ENCODE measurements around the gene FGR. TPM values are rescaled to one million over a fixed set of nuclear protein-coding genes. Genes with fewer than 3 reads are reported as not detected.

The FGR gene
- total RNA-seq, 1 donor = 0.36 TPM

GRCh38 chr1:27574001-27574781 lies 60.8 kb downstream of the FGR start:
- peaks cover 65% of the 10 kb centered on the region for H4K20me1 ChIP-seq (ENCODE audit: insufficient read depth, low read length)
- H3K9me3 ChIP-seq (ENCODE audit: low read depth, low read length) = no peaks in the 10 kb centered on the region
- peak overlapping the region; percentile 9 for H3K4me2 ChIP-seq (ENCODE audit: insufficient read depth, low read length)
- no peak overlapping the region for H3K4me3 ChIP-seq (ENCODE audit: insufficient read depth, low read length)
- no peaks in the 10 kb centered on the region for H3K27me3 ChIP-seq (ENCODE audit: insufficient read depth, low read length)
- H3K27ac ChIP-seq (ENCODE audit: low read depth, low read length) = no peak overlapping the region
- no peak for DNase-seq (ENCODE audit: insufficient read length, low spot score, missing footprints)
- H3K36me3 ChIP-seq (ENCODE audit: insufficient read depth, low read length) = no peaks in the 10 kb centered on the region
- peaks cover 45% of the 10 kb centered on the region for H3K4me1 ChIP-seq (ENCODE audit: insufficient read depth, low read length)
- no peak overlapping the region for H2AFZ ChIP-seq (ENCODE audit: low read length)
- H3K79me2 ChIP-seq (ENCODE audit: insufficient read depth, low read length) = peaks cover 77% of the 10 kb centered on the region
- TF ChIP-seq CTCF (IDR thresholded peaks at IDR 0.05; ENCODE audit: extremely low read depth, low read depth, low read length) = no peak

- Histone ChIP-seq H4K20me1 (ENCODE audit: insufficient read depth, low read length) (peaks cover 70% of the 10 kb centered on the region), H3K27me3 (ENCODE audit: insufficient read depth, low read length) (no peaks in the 10 kb centered on the region), H3K79me2 (ENCODE audit: insufficient read depth, low read length) (peaks cover 79% of the 10 kb centered on the region), H3K27ac (ENCODE audit: low read depth, low read length) (no peak overlapping the region), H2AFZ (ENCODE audit: low read length) (no peak overlapping the region), H3K4me3 (ENCODE audit: insufficient read depth, low read length) (no peak overlapping the region), H3K4me1 (ENCODE audit: insufficient read depth, low read length) (peaks cover 49% of the 10 kb centered on the region), H3K4me2 (ENCODE audit: insufficient read depth, low read length) (peak overlapping the region; percentile 43), H3K9me3 (ENCODE audit: low read depth, low read length) (no peaks in the 10 kb centered on the region), H3K36me3 (ENCODE audit: insufficient read depth, low read length) (no peaks in the 10 kb centered on the region)
- TF ChIP-seq CTCF (IDR thresholded peaks at IDR 0.05; ENCODE audit: extremely low read depth, low read depth, low read length) = no peak
- DNase-seq (ENCODE audit: insufficient read length, low spot score, missing footprints) = peak; percentile 95
These were observed 62.1 kb downstream of the FGR start for GRCh38 chr1:27572679-27573426.

GRCh38 chr1:27572019-27572678 lies 62.8 kb downstream of the FGR start:
- no peak for DNase-seq (ENCODE audit: insufficient read length, low spot score, missing footprints)
- Histone ChIP-seq H3K79me2 (ENCODE audit: insufficient read depth, low read length) (peaks cover 81% of the 10 kb centered on the region), H3K4me3 (ENCODE audit: insufficient read depth, low read length) (no peak overlapping the region), H4K20me1 (ENCODE audit: insufficient read depth, low read length) (peaks cover 77% of the 10 kb centered on the region), H3K4me2 (ENCODE audit: insufficient read depth, low read length) (no peak overlapping the region), H2AFZ (ENCODE audit: low read length) (no peak overlapping the region), H3K36me3 (ENCODE audit: insufficient read depth, low read length) (no peaks in the 10 kb centered on the region), H3K27me3 (ENCODE audit: insufficient read depth, low read length) (no peaks in the 10 kb centered on the region), H3K27ac (ENCODE audit: low read depth, low read length) (no peak overlapping the region), H3K9me3 (ENCODE audit: low read depth, low read length) (no peaks in the 10 kb centered on the region), H3K4me1 (ENCODE audit: insufficient read depth, low read length) (peaks cover 49% of the 10 kb centered on the region)
- TF ChIP-seq CTCF (IDR thresholded peaks at IDR 0.05; ENCODE audit: extremely low read depth, low read depth, low read length) = no peak

Measured in osteoblast (primary cell).